BLaER1 treated with 17β-estradiol and CSF1 and Interleukin-3, amounts not matched to agents 10 nM and 100 nM (cell line): Measurements from ENCODE around the gene PSAPL1.
A peak's percentile ranks its signal among the peaks of the same experiment; 100 is the strongest.

ENCODE experiments used
- H3K27ac ChIP-seq, 11 experiments: shearing (Covaris generic); formaldehyde crosslinking; 2 replicates each; pipeline ENCODE4 v1.8.1; 2022
- H3K27me3 ChIP-seq, 11 experiments: shearing (Covaris generic); formaldehyde crosslinking; 2 replicates each; pipeline ENCODE4 v1.8.1; 2022
- H3K36me3 ChIP-seq, 11 experiments: shearing (Covaris generic); formaldehyde crosslinking; 2 replicates each; pipeline ENCODE4 v1.8.1; 2022
- H3K4me1 ChIP-seq, 10 experiments: shearing (Covaris generic); formaldehyde crosslinking; 2 replicates each; pipeline ENCODE4 v1.8.1; 2022
- H3K4me2 ChIP-seq, 11 experiments: shearing (Covaris generic); formaldehyde crosslinking; 2 replicates each; pipeline ENCODE4 v1.8.1; 2022
- H3K4me3 ChIP-seq, 10 experiments: shearing (Covaris generic); formaldehyde crosslinking; 2 replicates each; pipeline ENCODE4 v1.8.1; 2022
- H3K9ac ChIP-seq, 11 experiments: shearing (Covaris generic); formaldehyde crosslinking; 2 replicates each; pipeline ENCODE4 v1.8.1; 2022
- H3K9me3 ChIP-seq, 11 experiments: shearing (Covaris generic); formaldehyde crosslinking; replicated peaks in 1 of 11; 2 replicates each; pipeline ENCODE4 v1.8.1; 2022
- H4K20me1 ChIP-seq, 11 experiments: shearing (Covaris generic); formaldehyde crosslinking; 2 replicates each; pipeline ENCODE4 v1.8.1; 2022
- Cebpa-rat ChIP-seq, 11 experiments: shearing (Covaris generic); IDR thresholded peaks; 2 replicates each; pipeline ENCODE4 v1.8.1; 2022

The PSAPL1 gene

DNA sequence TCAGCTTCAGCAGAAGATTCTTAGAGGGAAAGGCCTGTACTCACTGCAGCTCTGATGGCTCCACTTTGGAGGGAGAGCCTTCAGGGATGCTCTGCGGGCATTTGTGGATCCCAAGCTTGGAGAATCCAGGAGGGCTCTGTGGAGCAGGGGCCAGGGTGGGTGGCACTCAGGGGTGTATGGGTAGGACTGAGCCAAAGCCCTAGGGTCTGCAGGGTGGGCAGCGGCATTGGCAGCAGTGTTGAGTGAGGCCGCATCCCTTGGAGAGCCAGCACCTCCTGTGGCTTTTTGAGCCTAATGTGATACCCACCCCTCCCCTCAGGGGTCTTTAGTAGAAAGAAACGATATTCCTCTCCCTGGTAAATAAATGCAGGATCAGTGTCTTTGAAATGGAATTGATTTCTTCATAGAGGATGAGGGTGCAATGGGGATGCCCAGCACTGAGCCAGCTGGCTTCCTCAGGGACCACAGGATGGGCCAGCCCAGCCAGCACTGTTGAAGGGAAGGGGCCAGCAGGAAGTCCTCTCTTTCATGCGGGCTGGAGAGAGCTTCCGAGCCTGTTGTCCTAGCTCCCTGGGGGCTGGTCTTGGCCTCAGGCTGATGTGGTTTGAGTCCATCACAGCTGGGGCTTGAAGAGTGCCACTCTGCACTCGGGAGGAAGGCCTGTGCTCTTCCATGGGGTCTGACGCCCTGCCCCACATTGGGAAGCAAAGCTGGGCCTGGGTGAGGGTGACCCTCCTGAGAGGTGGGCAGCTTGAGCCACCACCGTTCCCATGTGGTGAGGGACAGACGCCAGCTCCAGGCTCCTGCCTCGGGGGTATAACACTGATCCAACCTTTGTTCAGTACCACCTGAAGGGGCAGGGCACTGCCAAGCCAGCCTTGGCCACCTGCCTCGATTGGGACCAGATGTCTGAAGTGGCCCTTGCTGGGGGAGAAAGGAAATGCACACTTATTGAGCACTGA lies 49.5 kb downstream of the PSAPL1 start:
- H3K36me3 ChIP-seq, result no peaks in the 10 kb centered on the region
- no peak overlapping the region; a peak in 1 of 20 replicates for H3K4me3 ChIP-seq
- H3K9me3 ChIP-seq, result no peaks in the 10 kb centered on the region
- TF ChIP-seq Cebpa-rat (IDR thresholded peaks at IDR 0.05), result no peak
- peaks cover 25 to 83% (median 79%) of the 10 kb centered on the region in 10 experiments for H3K4me1 ChIP-seq
- peak overlapping the region in 4 of 11 experiments; percentile 20 to 51 (median 47); a peak in 6 of 22 replicates for H3K27ac ChIP-seq
- no peaks in the 10 kb centered on the region for H4K20me1 ChIP-seq
- H3K27me3 ChIP-seq, result peaks cover 0 to 1% (median 0%) of the 10 kb centered on the region in 11 experiments; a peak in 1 of 22 replicates
- peak overlapping the region in 9 of 11 experiments; percentile 59 to 94 (median 84); a peak in 19 of 22 replicates for H3K4me2 ChIP-seq
- peak overlapping the region in 4 of 11 experiments; percentile 15 to 44 (median 38); a peak in 6 of 22 replicates for H3K9ac ChIP-seq

DNA sequence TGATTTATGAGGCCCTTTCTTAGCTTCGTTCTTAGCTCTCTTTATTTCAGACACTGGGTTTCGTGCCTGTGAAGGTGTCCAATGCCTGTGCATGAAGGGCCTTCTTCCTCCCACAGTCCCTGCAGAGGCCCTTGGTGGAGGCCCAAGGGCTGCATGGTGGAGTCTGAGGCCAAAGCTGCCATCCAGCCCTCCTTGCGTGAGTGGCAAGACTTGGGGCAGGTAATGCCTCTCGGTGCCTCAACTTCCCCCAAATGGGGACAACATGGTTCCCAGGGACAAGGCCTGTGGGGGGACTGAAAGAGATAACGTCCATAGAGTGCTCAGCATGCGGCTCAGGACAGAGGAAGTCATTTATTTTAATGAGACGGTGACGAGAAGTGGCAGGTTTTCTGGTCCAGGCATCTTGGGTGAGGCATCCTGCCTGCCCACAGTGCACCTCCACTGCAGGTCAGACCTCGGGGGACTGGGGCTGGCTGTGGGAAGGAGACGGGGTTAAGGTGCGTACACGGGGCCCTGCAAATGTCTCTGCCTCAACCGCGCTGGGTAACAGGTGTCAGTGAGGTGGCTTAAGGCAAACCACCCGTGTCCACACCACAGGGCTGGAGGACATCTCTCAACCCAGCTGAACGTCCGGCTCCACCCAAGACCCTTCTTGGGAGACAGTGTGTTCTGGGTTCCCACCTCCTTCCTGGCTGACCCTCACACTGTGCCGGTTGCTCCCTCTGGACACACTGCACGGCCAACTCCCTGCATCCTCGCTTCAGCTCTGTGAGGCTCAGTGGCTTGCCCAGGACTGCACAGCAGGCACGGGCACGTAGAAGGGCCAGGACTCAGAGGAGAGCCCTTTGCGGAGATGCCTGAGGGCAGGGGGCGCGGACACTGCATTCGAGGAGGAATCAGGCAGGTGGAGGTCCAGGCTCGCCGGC lies 50.5 kb downstream of the PSAPL1 start:
- Histone ChIP-seq H3K4me2 (peak overlapping the region in 9 of 11 experiments; percentile 59 to 94 (median 84); a peak in 18 of 22 replicates), H3K27ac (peak overlapping the region in 4 of 11 experiments; percentile 16 to 51 (median 47); a peak in 6 of 22 replicates), H3K36me3 (no peaks in the 10 kb centered on the region), H4K20me1 (no peaks in the 10 kb centered on the region), H3K4me1 (peaks cover 34 to 83% (median 81%) of the 10 kb centered on the region in 10 experiments), H3K9me3 (peaks cover 0 to 1% (median 0%) of the 10 kb centered on the region in 11 experiments; a peak in 5 of 22 replicates), H3K4me3 (no peak overlapping the region; a peak in 1 of 20 replicates), H3K9ac (peak overlapping the region in 3 of 11 experiments; percentile 15 to 41 (median 39); a peak in 4 of 22 replicates), H3K27me3 (peaks cover 0 to 9% (median 0%) of the 10 kb centered on the region in 11 experiments; a peak in 2 of 22 replicates)
- no peak for TF ChIP-seq Cebpa-rat (IDR thresholded peaks at IDR 0.05)

DNA sequence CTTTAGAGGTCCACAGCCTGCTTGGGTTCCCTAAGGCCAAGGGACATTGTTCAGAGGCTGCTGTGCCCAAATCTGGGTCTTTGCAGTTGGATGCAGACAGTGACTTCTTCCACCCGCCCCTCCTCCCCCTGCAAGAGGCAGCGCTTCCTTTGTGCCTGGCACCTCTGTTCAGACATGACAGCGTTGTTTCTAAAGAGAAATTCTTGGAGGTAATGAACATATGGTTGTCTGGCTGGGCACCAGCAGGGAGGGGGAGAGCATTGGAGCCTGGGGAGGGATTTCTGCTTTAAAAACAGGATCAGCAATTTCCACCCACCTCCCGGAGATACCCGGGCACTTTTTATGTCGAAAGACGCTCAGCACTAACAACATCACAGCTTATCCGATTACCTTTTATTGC lies 51.5 kb downstream of the PSAPL1 start:
- peak overlapping the region in 2 of 11 experiments; percentile 18 to 81; a peak in 2 of 22 replicates for H3K27ac ChIP-seq
- peaks cover 0 to 10% (median 0%) of the 10 kb centered on the region in 11 experiments; a peak in 2 of 22 replicates for H3K27me3 ChIP-seq
- peaks cover 5 to 11% (median 9%) of the 10 kb centered on the region in 11 experiments for H3K9me3 ChIP-seq
- H3K36me3 ChIP-seq, result peaks cover 0 to 6% (median 0%) of the 10 kb centered on the region in 11 experiments; a peak in 1 of 22 replicates
- peak overlapping the region in 8 of 11 experiments; percentile 72 to 94 (median 88); a peak in 15 of 22 replicates for H3K4me2 ChIP-seq
- TF ChIP-seq Cebpa-rat (IDR thresholded peaks at IDR 0.05), result no peak
- H3K4me3 ChIP-seq, result no peak overlapping the region
- H4K20me1 ChIP-seq, result no peaks in the 10 kb centered on the region
- peak overlapping the region in 3 of 11 experiments; percentile 13 to 74 (median 38); a peak in 2 of 22 replicates for H3K9ac ChIP-seq
- peaks cover 36 to 83% (median 80%) of the 10 kb centered on the region in 10 experiments for H3K4me1 ChIP-seq

DNA sequence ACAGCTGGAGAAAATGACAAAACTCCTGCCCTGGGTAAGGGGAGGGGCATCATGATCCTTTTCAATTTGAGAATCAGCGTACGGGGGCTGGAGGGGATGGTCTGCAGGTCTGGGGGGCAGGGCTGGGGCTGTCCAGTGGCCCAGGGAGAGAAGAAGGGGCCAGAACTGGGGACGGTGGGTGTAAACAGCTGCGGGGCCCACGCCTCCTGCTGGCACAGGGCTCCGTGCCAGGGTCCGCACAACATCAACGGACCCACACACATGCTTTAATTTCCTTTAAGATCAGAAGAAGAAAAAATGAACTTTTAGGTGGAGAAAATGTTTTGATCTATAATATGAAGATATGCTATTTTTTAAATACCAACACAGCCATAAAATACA lies 52.1 kb downstream of the PSAPL1 start:
- peak overlapping the region in 4 of 11 experiments; percentile 9 to 81 (median 72); a peak in 5 of 22 replicates for H3K27ac ChIP-seq
- peaks cover 40 to 84% (median 82%) of the 10 kb centered on the region in 10 experiments for H3K4me1 ChIP-seq
- H3K4me2 ChIP-seq, result peak overlapping the region in 8 of 11 experiments; percentile 72 to 94 (median 88); a peak in 17 of 22 replicates
- no peak overlapping the region for H3K4me3 ChIP-seq
- H3K9me3 ChIP-seq, result peaks cover 8 to 18% (median 14%) of the 10 kb centered on the region in 11 experiments
- H3K36me3 ChIP-seq, result peaks cover 0 to 6% (median 0%) of the 10 kb centered on the region in 11 experiments; a peak in 1 of 22 replicates
- H3K27me3 ChIP-seq, result peaks cover 0 to 10% (median 0%) of the 10 kb centered on the region in 11 experiments; a peak in 2 of 22 replicates
- H4K20me1 ChIP-seq, result no peaks in the 10 kb centered on the region
- TF ChIP-seq Cebpa-rat (IDR thresholded peaks at IDR 0.05), result no peak
- H3K9ac ChIP-seq, result peak overlapping the region in 3 of 11 experiments; percentile 13 to 74 (median 38); a peak in 3 of 22 replicates

DNA sequence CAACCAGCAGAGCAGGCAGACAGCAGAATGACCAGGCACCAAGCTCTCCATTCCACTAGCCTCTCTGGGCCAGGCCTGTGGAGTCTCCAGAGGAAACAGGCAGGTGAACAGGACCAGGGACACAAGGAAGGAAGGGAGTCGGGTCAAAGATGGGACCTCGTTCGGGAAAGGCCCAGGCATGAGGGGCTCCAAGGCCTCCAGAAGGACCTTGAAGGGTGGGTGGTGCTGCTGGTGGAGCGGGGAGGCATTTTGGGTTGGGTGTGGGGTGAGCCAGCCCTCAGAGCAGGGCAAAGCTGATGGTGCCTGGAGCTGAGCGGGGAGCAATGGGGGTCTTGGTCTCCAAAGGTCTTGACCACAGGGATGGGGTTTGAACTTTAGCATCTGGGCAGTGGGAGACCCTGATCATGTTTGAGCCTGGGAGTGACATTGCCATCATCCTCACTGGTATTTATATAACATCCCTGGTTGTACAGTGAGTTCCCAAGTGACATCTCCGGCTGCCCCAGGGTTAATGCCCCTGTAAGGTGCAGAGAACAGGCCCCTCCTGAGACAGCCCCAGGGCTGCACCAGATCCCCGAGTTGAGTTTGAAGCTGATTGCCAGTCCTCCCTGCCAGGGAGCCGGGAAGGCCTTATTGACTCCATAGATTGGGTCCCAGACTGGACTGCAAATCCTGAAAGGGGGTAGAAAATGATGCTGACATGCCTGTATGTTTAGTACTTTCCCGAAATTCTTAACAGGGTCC lies 52.7 kb downstream of the PSAPL1 start:
- no peak for TF ChIP-seq Cebpa-rat (IDR thresholded peaks at IDR 0.05)
- peak overlapping the region in 10 of 11 experiments; percentile 66 to 94 (median 85); a peak in 19 of 22 replicates for H3K4me2 ChIP-seq

DNA sequence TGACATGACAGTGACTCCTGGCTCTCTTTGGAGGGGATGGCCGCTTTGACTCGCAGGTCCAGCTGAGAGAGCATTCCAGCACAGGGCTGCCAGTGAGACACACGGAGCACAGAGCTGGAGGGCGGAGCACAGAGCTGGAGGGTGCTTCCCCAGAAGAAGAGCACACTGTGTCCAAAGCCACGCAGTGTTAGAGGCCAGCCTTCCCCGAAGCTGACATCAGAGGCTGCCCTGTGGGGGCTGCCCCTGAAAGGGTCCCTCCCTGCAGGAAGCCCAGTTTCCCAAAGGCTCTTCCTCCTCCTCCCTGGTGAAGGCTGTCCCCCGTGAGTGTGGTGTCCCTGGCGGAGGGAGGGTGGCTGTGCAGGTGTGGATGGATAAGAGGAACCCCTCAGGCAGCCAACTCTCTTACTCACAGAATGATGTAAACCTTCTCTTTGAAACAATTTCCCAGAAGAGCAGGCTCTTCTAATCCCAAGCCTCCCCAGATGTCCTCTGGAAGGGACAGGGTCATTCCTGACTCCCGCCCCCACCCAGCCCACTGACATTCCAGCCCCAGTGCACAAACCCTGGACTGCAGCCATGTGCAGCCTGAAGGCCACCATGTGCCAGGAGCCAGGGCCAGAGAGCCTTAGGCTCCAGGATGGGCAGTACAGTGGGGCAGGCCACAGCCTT lies 53.4 kb downstream of the PSAPL1 start:
- peaks cover 0 to 6% (median 0%) of the 10 kb centered on the region in 11 experiments; a peak in 1 of 22 replicates for H3K36me3 ChIP-seq
- peaks cover 0 to 12% (median 0%) of the 10 kb centered on the region in 11 experiments; a peak in 2 of 22 replicates for H3K27me3 ChIP-seq
- no peak for TF ChIP-seq Cebpa-rat (IDR thresholded peaks at IDR 0.05)
- peak overlapping the region in 5 of 11 experiments; percentile 36 to 74 (median 42); a peak in 6 of 22 replicates for H3K9ac ChIP-seq
- no peaks in the 10 kb centered on the region for H4K20me1 ChIP-seq
- peaks cover 51 to 96% (median 95%) of the 10 kb centered on the region in 10 experiments for H3K4me1 ChIP-seq
- H3K4me3 ChIP-seq, result peak overlapping the region in 1 of 10 experiments; percentile 3; a peak in 1 of 20 replicates
- H3K4me2 ChIP-seq, result peak overlapping the region; percentile 66 to 94 (median 86)
- peak overlapping the region in 6 of 11 experiments; percentile 21 to 81 (median 72); a peak in 11 of 22 replicates for H3K27ac ChIP-seq
- peaks cover 8 to 19% (median 14%) of the 10 kb centered on the region in 11 experiments for H3K9me3 ChIP-seq

More for the DNA sequence above, 52.7 kb downstream of the PSAPL1 start:
- H4K20me1 ChIP-seq, result no peaks in the 10 kb centered on the region
- H3K36me3 ChIP-seq, result peaks cover 0 to 6% (median 0%) of the 10 kb centered on the region in 11 experiments; a peak in 1 of 22 replicates
- H3K9me3 ChIP-seq, result peaks cover 8 to 19% (median 14%) of the 10 kb centered on the region in 11 experiments
- H3K9ac ChIP-seq, result peak overlapping the region in 4 of 11 experiments; percentile 4 to 74 (median 40); a peak in 4 of 22 replicates
- H3K4me1 ChIP-seq, result peaks cover 45 to 89% (median 88%) of the 10 kb centered on the region in 10 experiments
- H3K4me3 ChIP-seq, result peak overlapping the region in 1 of 10 experiments; percentile 3; a peak in 1 of 20 replicates
- peak overlapping the region in 5 of 11 experiments; percentile 42 to 81 (median 78); a peak in 8 of 22 replicates for H3K27ac ChIP-seq
- peaks cover 0 to 12% (median 0%) of the 10 kb centered on the region in 11 experiments; a peak in 2 of 22 replicates for H3K27me3 ChIP-seq
